ENCODE measurements around the gene MXRA7. TPM values are rescaled to one million over a fixed set of nuclear protein-coding genes. Genes with fewer than 3 reads are reported as not detected.
"Not testable (repeated sequence)": the region's sequence is repeated elsewhere in the genome, so short reads cannot be mapped to it uniquely, and the experiment has no call there.

Gene MXRA7
- total RNA-seq, 2 experiments from 2014 or later, result 1.6 to 4.9 TPM

GRCh38 chr17:76747716-76748363 lies 37.1 kb upstream of the MXRA7 start:
- Histone ChIP-seq H3K9me3 (ENCODE audit: low read length) (no peaks in the 10 kb centered on the region), H3K4me3 (ENCODE audit: low read depth, low read length, poor library complexity, severe bottlenecking) (no peak overlapping the region), H2AFZ (ENCODE audit: low read length) (no peak overlapping the region), H3K79me2 (ENCODE audit: insufficient read depth, low read depth, low read length) (no peaks in the 10 kb centered on the region; the same call in 1 of the 2 replicates), H3K9me2 (ENCODE audit: insufficient read depth, low read length) (no peaks in the 10 kb centered on the region), H3K27ac (ENCODE audit: low read depth, low read length, poor library complexity, severe bottlenecking) (no peak overlapping the region), H3K36me3 (ENCODE audit: insufficient read depth, low read length) (peaks cover 82% of the 10 kb centered on the region), H3K4me2 (ENCODE audit: low read length) (no peak overlapping the region), H3K4me1 (ENCODE audit: insufficient read depth, low read length, poor library complexity, severe bottlenecking) (peaks cover 18% of the 10 kb centered on the region), H4K20me1 (ENCODE audit: insufficient read depth, low read length) (no peaks in the 10 kb centered on the region)
- BruUV-seq (replicated peaks), result no TSS peak
- ChIA-PET POLR2A (interaction anchor here (0.7 to 0.9 kb wide), 2 partner anchors 9 kb away, joined by 4 to 5 read pairs; no protein-coding TSS in a partner anchor), CTCF (ENCODE audit: unreplicated experiment) (interaction anchor here (0.7 kb wide), 1 partner anchor 120 kb away, joined by 3 read pairs; no protein-coding TSS in a partner anchor)
- intact Hi-C loops (cut with micrococcal nuclease; ENCODE audit: unreplicated experiment), result no loop called here
- TF ChIP-seq CTCF (conservative IDR thresholded peaks at IDR 0.05; ENCODE audit: low read length), result no peak
- no peak for DNase-seq (ENCODE audit: low spot score)

DNA sequence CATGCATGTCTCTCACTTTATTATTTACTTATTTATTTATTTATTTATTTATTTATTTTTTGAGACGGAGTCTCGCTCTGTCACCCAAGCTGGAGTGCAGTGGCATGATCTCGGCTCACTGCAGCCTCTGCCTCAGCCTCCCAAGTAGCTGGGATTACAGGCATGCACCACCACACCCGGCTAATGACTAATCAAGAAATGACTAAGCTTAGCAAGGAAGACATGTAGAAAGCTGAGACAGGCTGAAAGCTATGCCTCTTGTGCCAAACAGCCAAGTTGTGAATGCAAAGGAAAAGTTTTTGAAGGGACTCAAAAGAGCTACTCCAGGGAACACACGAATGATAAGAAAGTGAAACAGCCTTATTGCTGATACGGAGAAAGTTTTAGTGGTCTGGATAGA lies 35.0 kb upstream of the MXRA7 start:
- H4K20me1 ChIP-seq (ENCODE audit: insufficient read depth, low read length); CTCF ChIA-PET (ENCODE audit: unreplicated experiment); H3K27ac ChIP-seq (ENCODE audit: low read depth, low read length, poor library complexity, severe bottlenecking); H3K4me3 ChIP-seq (ENCODE audit: low read depth, low read length, poor library complexity, severe bottlenecking); BruUV-seq (replicated peaks); H3K79me2 ChIP-seq (ENCODE audit: insufficient read depth, low read depth, low read length); H3K9me2 ChIP-seq (ENCODE audit: insufficient read depth, low read length); POLR2A ChIA-PET; H3K9me3 ChIP-seq (ENCODE audit: low read length); H3K4me2 ChIP-seq (ENCODE audit: low read length); H2AFZ ChIP-seq (ENCODE audit: low read length); intact Hi-C loops (cut with micrococcal nuclease; ENCODE audit: unreplicated experiment); DNase-seq (ENCODE audit: low spot score); H3K4me1 ChIP-seq (ENCODE audit: insufficient read depth, low read length, poor library complexity, severe bottlenecking): not testable (repeated sequence)
- peaks cover 91% of the 10 kb centered on the region for H3K36me3 ChIP-seq (ENCODE audit: insufficient read depth, low read length)

GRCh38 chr17:76744747-76745146 lies 34.0 kb upstream of the MXRA7 start:
- Histone ChIP-seq H3K79me2 (ENCODE audit: insufficient read depth, low read depth, low read length) (peaks cover 12% of the 10 kb centered on the region; the same call in 1 of the 2 replicates), H3K4me3 (ENCODE audit: low read depth, low read length, poor library complexity, severe bottlenecking) (no peak overlapping the region), H3K9me3 (ENCODE audit: low read length) (no peaks in the 10 kb centered on the region), H3K9me2 (ENCODE audit: insufficient read depth, low read length) (no peaks in the 10 kb centered on the region), H2AFZ (ENCODE audit: low read length) (no peak overlapping the region), H3K36me3 (ENCODE audit: insufficient read depth, low read length) (peaks cover 90% of the 10 kb centered on the region), H3K4me1 (ENCODE audit: insufficient read depth, low read length, poor library complexity, severe bottlenecking) (peaks cover 14% of the 10 kb centered on the region), H4K20me1 (ENCODE audit: insufficient read depth, low read length) (no peaks in the 10 kb centered on the region), H3K27ac (ENCODE audit: low read depth, low read length, poor library complexity, severe bottlenecking) (no peak overlapping the region), H3K4me2 (ENCODE audit: low read length) (no peak overlapping the region)
- POLR2A ChIA-PET, result no interaction called here
- DNase-seq (ENCODE audit: low spot score), result no peak
- TF ChIP-seq EZH2phosphoT487 (IDR thresholded peaks at IDR 0.05; ENCODE audit: borderline replicate concordance, low read depth, low read length) (no peak), CTCF (conservative IDR thresholded peaks at IDR 0.05; ENCODE audit: low read length) (no peak)
- CTCF ChIA-PET (ENCODE audit: unreplicated experiment), result no interaction called here
- BruUV-seq (replicated peaks), result no TSS peak
- intact Hi-C loops (cut with micrococcal nuclease; ENCODE audit: unreplicated experiment), result no loop called here

All from OCI-LY7 (cell line).